ENCODE data around the gene APOBEC2.
A peak's percentile ranks its signal among the peaks of the same experiment; 100 is the strongest.

Gene APOBEC2

DNA sequence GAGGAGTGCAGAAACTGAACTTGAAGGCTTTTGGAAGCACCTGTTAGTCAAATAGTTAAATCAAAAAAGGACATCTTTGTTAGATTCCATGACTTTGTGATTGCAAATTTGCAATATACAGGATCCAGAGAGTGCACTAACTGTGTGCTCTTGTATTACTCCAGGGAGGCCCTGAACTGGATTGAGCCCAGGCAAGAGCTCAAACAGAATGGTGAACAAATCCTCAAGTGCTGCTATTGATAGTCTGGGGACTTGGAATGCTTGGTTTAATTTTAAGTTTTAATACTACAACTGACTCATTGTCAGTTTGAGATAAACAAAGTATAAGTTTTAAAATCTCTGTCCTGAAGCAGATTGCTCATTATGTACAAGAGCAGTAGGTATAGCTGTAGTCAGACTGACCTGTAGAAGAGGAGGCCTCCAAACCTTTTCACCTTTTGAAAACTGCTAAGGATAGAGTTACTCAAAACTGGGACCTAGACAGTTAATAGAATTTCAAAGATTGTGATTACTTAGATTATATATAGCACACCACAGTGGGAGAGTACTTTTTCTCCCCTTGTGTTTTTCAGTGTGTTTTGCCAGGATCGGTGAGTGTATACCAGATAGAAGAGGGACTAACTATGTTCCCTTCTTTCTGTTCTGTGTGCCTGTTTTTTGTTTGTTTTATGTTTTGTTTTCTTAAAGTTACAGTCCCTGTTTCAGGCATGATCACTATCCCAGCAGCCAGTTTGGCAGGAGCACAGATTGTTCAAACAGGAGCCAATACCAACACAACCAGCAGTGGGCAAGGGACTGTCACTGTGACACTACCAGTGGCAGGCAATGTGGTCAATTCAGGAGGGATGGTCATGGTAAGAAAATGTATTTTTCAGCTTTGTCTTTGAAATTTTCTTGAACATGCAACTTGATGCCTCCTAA, 38.1 kb downstream of the APOBEC2 start:
- Histone ChIP-seq H3K9ac (ENCODE audit: low read length) (no peak overlapping the region), H2AFZ (ENCODE audit: low read depth, low read length) (no peak overlapping the region), H3K27me3 (ENCODE audit: low read depth, low read length) (no peaks in the 10 kb centered on the region), H3K4me2 (ENCODE audit: low read length) (no peak overlapping the region), H3K9me3 (ENCODE audit: insufficient read depth, low read length) (no peaks in the 10 kb centered on the region), H3K36me3 (replicated peaks; ENCODE audit: low read depth, low read length) (peaks cover 65% of the 10 kb centered on the region), H4K20me1 (ENCODE audit: insufficient read depth, low read length) (peaks cover 3% of the 10 kb centered on the region; the same call in 1 of the 2 replicates), H3K79me2 (ENCODE audit: low read length) (peaks cover under 1% of the 10 kb centered on the region; the same call in 1 of the 2 replicates), H3K4me1 (ENCODE audit: low read length) (no peaks in the 10 kb centered on the region), H3K27ac (ENCODE audit: low read length) (no peak overlapping the region), H3K4me3 (ENCODE audit: low read length) (no peak overlapping the region)
- no peak for TF ChIP-seq EZH2phosphoT487 (IDR thresholded peaks at IDR 0.05; ENCODE audit: low read depth)
- TF ChIP-seq, protein P1, sequence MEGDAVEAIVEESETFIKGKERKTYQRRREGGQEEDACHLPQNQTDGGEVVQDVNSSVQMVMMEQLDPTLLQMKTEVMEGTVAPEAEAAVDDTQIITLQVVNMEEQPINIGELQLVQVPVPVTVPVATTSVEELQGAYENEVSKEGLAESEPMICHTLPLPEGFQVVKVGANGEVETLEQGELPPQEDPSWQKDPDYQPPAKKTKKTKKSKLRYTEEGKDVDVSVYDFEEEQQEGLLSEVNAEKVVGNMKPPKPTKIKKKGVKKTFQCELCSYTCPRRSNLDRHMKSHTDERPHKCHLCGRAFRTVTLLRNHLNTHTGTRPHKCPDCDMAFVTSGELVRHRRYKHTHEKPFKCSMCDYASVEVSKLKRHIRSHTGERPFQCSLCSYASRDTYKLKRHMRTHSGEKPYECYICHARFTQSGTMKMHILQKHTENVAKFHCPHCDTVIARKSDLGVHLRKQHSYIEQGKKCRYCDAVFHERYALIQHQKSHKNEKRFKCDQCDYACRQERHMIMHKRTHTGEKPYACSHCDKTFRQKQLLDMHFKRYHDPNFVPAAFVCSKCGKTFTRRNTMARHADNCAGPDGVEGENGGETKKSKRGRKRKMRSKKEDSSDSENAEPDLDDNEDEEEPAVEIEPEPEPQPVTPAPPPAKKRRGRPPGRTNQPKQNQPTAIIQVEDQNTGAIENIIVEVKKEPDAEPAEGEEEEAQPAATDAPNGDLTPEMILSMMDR (IDR thresholded peaks at IDR 0.05; ENCODE audit: low read depth, low read length): no peak

DNA sequence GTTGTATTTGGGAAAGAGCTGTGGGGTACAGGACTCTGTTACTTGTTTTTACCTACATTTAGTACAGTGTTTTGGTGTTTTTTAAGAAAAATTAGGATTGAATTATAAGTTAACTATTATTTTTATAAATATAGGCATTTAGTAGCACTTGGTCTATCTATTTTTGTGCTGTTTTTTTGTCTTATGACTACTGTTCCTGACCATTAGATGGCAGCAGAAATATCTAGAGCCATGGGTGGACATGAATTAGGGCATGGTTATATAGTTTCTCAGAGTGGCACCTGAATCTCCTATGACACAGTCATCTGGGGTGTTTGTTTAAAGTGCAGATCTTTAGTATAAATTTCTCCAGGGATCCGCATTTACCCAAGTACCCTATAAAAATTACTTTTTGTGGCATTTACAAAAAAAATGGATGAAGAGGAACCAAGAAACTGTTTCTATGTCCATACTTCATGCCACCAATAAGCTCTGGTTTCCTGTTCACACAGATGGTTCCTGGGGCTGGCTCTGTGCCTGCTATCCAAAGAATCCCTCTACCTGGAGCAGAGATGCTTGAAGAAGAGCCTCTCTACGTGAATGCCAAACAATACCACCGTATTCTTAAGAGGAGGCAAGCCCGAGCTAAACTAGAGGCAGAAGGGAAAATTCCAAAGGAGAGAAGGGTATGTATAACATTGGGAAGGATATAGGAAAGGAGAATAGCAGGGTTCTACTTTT, 39.6 kb downstream of the APOBEC2 start:
- Histone ChIP-seq H3K9me3 (ENCODE audit: insufficient read depth, low read length) (no peaks in the 10 kb centered on the region), H3K4me2 (ENCODE audit: low read length) (no peak overlapping the region), H3K4me1 (ENCODE audit: low read length) (no peaks in the 10 kb centered on the region), H3K27me3 (ENCODE audit: low read depth, low read length) (no peaks in the 10 kb centered on the region), H3K36me3 (replicated peaks; ENCODE audit: low read depth, low read length) (peaks cover 69% of the 10 kb centered on the region), H3K79me2 (ENCODE audit: low read length) (no peaks in the 10 kb centered on the region; the same call in 1 of the 2 replicates), H3K9ac (ENCODE audit: low read length) (no peak overlapping the region), H3K27ac (ENCODE audit: low read length) (no peak overlapping the region), H3K4me3 (ENCODE audit: low read length) (no peak overlapping the region), H2AFZ (ENCODE audit: low read depth, low read length) (no peak overlapping the region), H4K20me1 (ENCODE audit: insufficient read depth, low read length) (peaks cover 3% of the 10 kb centered on the region; the same call in 1 of the 2 replicates)
- TF ChIP-seq, protein P1 (IDR thresholded peaks at IDR 0.05; ENCODE audit: low read depth, low read length): peak; percentile 55
- no peak for TF ChIP-seq EZH2phosphoT487 (IDR thresholded peaks at IDR 0.05; ENCODE audit: low read depth)

DNA sequence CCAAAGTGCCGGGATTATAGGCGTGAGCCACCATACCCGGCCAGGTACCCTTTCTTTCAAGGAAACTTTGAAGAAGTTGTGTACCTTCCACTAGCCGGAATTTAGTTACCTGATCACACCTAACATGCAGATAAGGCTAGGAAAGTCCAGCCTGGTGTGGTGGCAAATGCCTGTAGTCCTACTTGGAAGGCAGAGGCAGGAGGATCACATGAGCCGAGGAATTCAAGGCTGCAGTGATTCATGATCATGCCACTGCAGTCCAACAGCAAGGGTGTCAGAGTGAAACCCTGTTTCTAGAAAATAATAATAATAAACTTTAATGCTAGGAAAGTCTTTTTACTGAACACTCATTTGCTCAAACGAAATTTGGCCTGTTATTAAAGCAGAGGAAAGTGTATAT, 40.7 kb downstream of the APOBEC2 start:
- peaks cover 81% of the 10 kb centered on the region for H3K36me3 ChIP-seq (replicated peaks; ENCODE audit: low read depth, low read length)
- no peak overlapping the region for H3K9ac ChIP-seq (ENCODE audit: low read length)

More for the DNA sequence above, 40.7 kb downstream of the APOBEC2 start:
- Histone ChIP-seq H3K79me2 (ENCODE audit: low read length) (no peaks in the 10 kb centered on the region), H4K20me1 (ENCODE audit: insufficient read depth, low read length) (peaks cover 3% of the 10 kb centered on the region; the same call in 1 of the 2 replicates), H3K4me1 (ENCODE audit: low read length) (no peaks in the 10 kb centered on the region), H3K27me3 (ENCODE audit: low read depth, low read length) (no peaks in the 10 kb centered on the region), H3K4me3 (ENCODE audit: low read length) (no peak overlapping the region), H3K27ac (ENCODE audit: low read length) (no peak overlapping the region), H3K4me2 (ENCODE audit: low read length) (no peak overlapping the region), H2AFZ (ENCODE audit: low read depth, low read length) (no peak overlapping the region), H3K9me3 (ENCODE audit: insufficient read depth, low read length) (no peaks in the 10 kb centered on the region)
- TF ChIP-seq, protein P1 (IDR thresholded peaks at IDR 0.05; ENCODE audit: low read depth, low read length): no peak
- no peak for TF ChIP-seq EZH2phosphoT487 (IDR thresholded peaks at IDR 0.05; ENCODE audit: low read depth)

Data from OCI-LY3 (cell line).